Small intestine (tissue), 7 donors: ENCODE data around the gene VEPH1. TPM values are rescaled to one million over a fixed set of nuclear protein-coding genes. Genes with fewer than 3 reads are reported as not detected.

Experiments
- DNase-seq, 2 donors: peaks; one replicate each; pipeline versions ENCODE4 v3.0.0 to v3.0.0-alpha.2; 2013
- FAIRE-seq: peaks from 2 replicates; lab custom pipeline; 2012; peaks lifted over from hg19 to GRCh38; lab: Jason Lieb, UNC
- H3K27ac ChIP-seq, 3 donors: one replicate each; pipeline ENCODE4 v1.5.1; 2013; ENCODE audit warnings: low read length in 2 of 3, mild to moderate bottlenecking in 2 of 3, control low read depth in 1 of 3, inconsistent platforms in 1 of 3, low read depth in 1 of 3, moderate library complexity in 1 of 3
- H3K27me3 ChIP-seq, 3 donors: one replicate each; pipeline ENCODE4 v1.6.1; 2013; ENCODE audit warnings: low read length in 3 of 3, inconsistent platforms in 1 of 3; ENCODE audit not compliant: control insufficient read depth in 3 of 3, insufficient read depth in 3 of 3
- H3K36me3 ChIP-seq, 3 donors: one replicate each; pipeline ENCODE4 v1.6.1; 2013; ENCODE audit warnings: low read length in 3 of 3, inconsistent platforms in 1 of 3, low read depth in 1 of 3, mild to moderate bottlenecking in 1 of 3, moderate library complexity in 1 of 3; ENCODE audit not compliant: control insufficient read depth in 3 of 3, insufficient read depth in 2 of 3
- H3K4me1 ChIP-seq, 3 donors: one replicate each; pipeline ENCODE4 v1.6.1; 2013; ENCODE audit warnings: low read length in 2 of 3, inconsistent platforms in 1 of 3, low read depth in 1 of 3, mild to moderate bottlenecking in 1 of 3, moderate library complexity in 1 of 3; ENCODE audit not compliant: control insufficient read depth in 3 of 3, insufficient read depth in 2 of 3
- H3K4me3 ChIP-seq, 3 donors: one replicate each; pipeline ENCODE4 v1.5.1; 2013; ENCODE audit warnings: low read length in 3 of 3, control low read depth in 1 of 3, inconsistent platforms in 1 of 3, low read depth in 1 of 3, mild to moderate bottlenecking in 1 of 3, moderate library complexity in 1 of 3
- H3K9me3 ChIP-seq, 2 donors: one replicate each; pipeline ENCODE4 v1.6.1; 2013; ENCODE audit warnings: low read depth in 1 of 2, low read length in 1 of 2; ENCODE audit not compliant: control insufficient read depth in 2 of 2, insufficient read depth in 1 of 2
- WGBS, 3 donors: extraction: QIAGEN DNeasy Blood & Tissue Kit; methylation state at CpG; one replicate each; pipeline ENCODE4 v1.1.7; 2013; 5-methylcytosine and 5-hydroxymethylcytosine counted together
- polyA plus RNA-seq, 4 donors: library from polyadenylated mRNA; stranded (reverse) in 3 of 4; unstranded in 1 of 4; fragments of 200-250 nt in 3 of 4; fragments of 120-200 nt in 1 of 4; gene quantifications; one replicate each; pipeline versions ENCODE4 v1.2.1 to v1.2.3, GENCODE V29; 2013
- donor health status: healthy with polysubstance abuse.
- donor health status: control.
- donor health status: control.
- donor health status: Bipolar disorder and iron deficiency.
- donor health status: healthy.

The VEPH1 gene
- polyA plus RNA-seq, 4 donors, result 0.04 to 0.18 TPM; not detected in 2

DNA sequence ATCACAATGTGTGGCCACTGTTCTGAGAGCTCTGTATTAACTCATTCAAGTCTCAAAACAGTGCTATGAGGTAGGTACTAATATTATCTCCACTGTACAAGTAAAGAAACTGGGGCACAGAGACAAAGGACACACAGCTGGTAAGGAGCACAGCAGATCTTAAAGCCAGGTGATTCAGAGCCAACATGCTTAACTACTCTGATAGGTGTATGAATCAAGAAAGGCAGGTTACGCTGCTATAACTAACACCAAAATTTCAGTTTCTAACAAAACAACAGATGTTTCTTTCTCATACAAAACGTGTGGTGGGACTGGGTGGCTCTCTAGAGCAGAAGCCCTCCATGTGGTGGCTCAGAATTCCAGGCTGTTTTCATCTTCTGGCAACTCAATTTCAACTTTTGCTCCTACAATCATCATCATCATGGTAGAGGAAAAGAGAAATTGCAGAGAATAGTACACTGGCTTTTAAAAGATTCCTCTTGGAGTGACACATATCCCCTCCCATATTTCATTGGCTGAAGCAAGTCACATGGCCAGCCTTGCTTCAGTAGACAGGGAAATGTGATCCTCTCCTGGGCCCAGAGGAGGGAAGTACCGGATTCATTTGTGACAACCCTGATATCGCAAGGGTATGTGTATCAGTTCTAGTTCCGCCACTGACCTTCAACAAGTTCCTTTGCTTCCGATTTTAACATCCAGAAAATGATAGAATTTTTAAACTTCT lies 192.7 kb downstream of the VEPH1 start:
- Histone ChIP-seq H3K27ac (no peak overlapping the region), H3K9me3 (no peaks in the 10 kb centered on the region), H3K36me3 (no peaks in the 10 kb centered on the region), H3K4me1 (no peaks in the 10 kb centered on the region), H3K4me3 (no peak overlapping the region), H3K27me3 (no peaks in the 10 kb centered on the region)
- FAIRE-seq (no peak), DNase-seq (no peak)
- WGBS, 3 donors, result 76 to 85% (median 78%) methylated on average over 6 of the region's 6 CpGs

DNA sequence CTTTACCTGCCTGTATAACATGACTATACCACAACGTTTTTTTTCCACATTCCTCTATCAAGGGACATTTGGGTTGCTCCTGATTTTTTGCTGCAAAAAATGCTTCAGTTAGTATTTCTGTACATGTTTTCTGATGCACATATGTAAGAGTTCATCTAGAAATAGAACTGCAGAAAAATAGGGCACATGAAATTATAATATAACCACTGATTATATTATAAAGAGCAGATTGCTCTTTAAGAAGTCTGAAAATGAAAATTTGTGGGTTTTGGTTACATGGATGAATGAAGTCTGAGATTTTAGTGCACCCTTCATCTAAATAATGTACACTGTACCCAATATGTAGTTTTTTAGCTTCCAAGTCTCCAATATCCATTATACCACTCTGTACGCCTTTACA lies 196.7 kb downstream of the VEPH1 start:
- H3K36me3 ChIP-seq, result no peaks in the 10 kb centered on the region
- no peak overlapping the region for H3K27ac ChIP-seq
- no peaks in the 10 kb centered on the region for H3K4me1 ChIP-seq
- H3K4me3 ChIP-seq, result no peak overlapping the region
- FAIRE-seq, result no peak
- no peak for DNase-seq
- no peaks in the 10 kb centered on the region for H3K27me3 ChIP-seq
- no peaks in the 10 kb centered on the region for H3K9me3 ChIP-seq
- 59 to 72% (median 64%) methylated on average over 2 of the region's 2 CpGs for WGBS, 3 donors

DNA sequence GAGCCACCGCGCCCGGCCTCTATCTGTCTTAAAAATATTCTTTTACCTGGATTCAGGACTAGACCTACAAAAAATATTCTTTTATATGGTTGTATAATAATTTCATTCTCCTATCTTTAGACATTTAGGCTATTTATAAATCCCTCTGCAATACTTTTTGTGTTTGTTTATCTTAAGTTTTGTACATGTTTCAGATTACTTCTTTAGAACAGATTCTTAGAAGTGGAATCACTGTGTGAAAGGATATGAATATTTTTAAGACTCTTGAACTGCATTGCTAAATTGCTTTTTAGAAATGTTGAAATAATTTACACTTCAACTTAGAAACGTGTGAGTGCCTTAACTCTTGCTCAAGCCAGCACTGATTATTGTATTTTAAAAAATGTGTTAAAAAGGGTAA lies 197.8 kb downstream of the VEPH1 start:
- FAIRE-seq, result no peak
- no peak for DNase-seq
- Histone ChIP-seq H3K27me3 (no peaks in the 10 kb centered on the region), H3K4me3 (no peak overlapping the region), H3K36me3 (no peaks in the 10 kb centered on the region), H3K27ac (no peak overlapping the region), H3K4me1 (no peaks in the 10 kb centered on the region), H3K9me3 (no peaks in the 10 kb centered on the region)
- WGBS, 3 donors, result 86 to 92% (median 88%) methylated on average over 4 of the region's 4 CpGs

DNA sequence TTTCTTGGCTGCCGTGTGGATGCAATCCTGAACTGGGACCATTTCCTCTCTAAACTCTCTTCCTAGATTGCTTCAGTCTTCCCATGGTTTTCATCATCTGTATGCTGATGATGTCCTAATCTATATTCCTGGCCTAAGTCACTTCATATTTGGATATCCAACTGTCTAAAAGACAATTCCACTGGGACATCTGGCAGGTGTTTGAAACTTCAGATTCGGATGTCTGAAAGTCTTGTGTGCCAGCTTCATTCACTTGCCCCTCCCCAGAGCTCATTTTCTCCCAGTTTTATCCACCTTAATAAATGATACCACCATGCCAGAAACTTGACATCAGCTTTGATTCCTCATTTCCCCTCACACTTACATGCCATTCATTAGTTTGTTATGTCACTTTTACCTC lies 201.5 kb downstream of the VEPH1 start:
- FAIRE-seq (no peak), DNase-seq (no peak)
- Histone ChIP-seq H3K4me3 (no peak overlapping the region), H3K9me3 (no peaks in the 10 kb centered on the region), H3K27ac (no peak overlapping the region), H3K4me1 (no peaks in the 10 kb centered on the region), H3K27me3 (no peaks in the 10 kb centered on the region), H3K36me3 (no peaks in the 10 kb centered on the region)
- 76 to 81% (median 77%) methylated on average over 2 of the region's 2 CpGs for WGBS, 3 donors

DNA sequence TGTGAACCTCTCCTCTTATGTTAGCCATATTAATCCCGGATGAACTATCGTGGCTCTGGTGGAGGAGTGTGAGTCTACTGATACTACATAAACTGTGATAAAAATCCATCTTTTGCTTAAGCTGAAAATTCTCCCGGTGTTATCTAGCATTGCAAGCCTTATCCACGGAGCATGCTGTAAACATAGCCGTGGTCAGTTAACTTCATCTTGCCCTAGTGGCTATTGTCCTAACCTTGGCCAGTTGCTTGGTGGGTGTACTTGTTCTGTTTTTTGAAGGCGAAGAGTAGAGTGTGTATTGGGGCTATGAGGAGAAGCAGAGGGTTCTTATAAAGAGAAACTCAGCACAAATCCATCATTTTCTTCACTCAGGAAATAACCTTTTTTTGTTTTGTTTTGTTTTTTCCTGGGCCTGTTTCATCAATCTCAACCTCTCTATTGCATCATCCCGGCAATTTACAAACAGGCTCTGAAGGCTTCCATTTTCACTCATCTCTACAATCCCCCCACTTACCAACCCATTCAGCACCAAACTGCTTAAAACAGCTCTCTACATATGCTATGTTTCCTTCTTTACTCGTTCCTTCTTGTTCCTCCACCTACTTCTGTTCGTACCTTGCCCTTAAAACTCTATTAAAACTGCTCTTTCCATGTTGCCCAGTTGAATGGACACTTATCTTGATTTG lies 202.1 kb downstream of the VEPH1 start:
- WGBS, 3 donors, result 75 to 78% (median 77%) methylated on average over 9 of the region's 9 CpGs
- no peak for FAIRE-seq
- H3K27me3 ChIP-seq, result no peaks in the 10 kb centered on the region

DNA sequence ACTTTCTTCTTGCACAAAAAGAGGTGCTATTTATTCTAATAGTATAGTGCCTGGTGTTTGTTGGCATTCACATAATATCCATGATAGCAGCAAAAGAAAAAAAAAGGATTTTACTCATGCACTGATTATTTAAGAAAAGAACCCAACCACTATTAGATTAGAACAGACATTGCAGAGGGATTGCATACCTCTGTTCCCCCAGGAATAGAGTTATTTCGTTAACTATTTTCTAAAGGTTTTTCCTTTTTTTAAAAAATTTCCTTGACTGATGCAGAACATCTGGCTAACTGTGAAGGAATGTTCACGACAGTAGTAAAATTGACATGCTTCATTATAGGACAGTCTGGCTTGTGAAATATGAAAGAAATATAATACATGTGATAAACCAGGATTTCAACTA lies 203.1 kb downstream of the VEPH1 start:
- Histone ChIP-seq H3K9me3 (no peaks in the 10 kb centered on the region), H3K4me1 (no peaks in the 10 kb centered on the region), H3K27me3 (no peaks in the 10 kb centered on the region), H3K4me3 (no peak overlapping the region), H3K27ac (no peak overlapping the region), H3K36me3 (no peaks in the 10 kb centered on the region)
- no peak for DNase-seq
- no peak for FAIRE-seq
- 68 to 75% (median 72%) methylated on average over 2 of the region's 2 CpGs for WGBS, 3 donors

More for the DNA sequence above, 202.1 kb downstream of the VEPH1 start:
- no peaks in the 10 kb centered on the region for H3K9me3 ChIP-seq
- no peak for DNase-seq
- H3K4me3 ChIP-seq, result no peak overlapping the region
- no peaks in the 10 kb centered on the region for H3K36me3 ChIP-seq
- no peak overlapping the region for H3K27ac ChIP-seq
- no peaks in the 10 kb centered on the region for H3K4me1 ChIP-seq

DNA sequence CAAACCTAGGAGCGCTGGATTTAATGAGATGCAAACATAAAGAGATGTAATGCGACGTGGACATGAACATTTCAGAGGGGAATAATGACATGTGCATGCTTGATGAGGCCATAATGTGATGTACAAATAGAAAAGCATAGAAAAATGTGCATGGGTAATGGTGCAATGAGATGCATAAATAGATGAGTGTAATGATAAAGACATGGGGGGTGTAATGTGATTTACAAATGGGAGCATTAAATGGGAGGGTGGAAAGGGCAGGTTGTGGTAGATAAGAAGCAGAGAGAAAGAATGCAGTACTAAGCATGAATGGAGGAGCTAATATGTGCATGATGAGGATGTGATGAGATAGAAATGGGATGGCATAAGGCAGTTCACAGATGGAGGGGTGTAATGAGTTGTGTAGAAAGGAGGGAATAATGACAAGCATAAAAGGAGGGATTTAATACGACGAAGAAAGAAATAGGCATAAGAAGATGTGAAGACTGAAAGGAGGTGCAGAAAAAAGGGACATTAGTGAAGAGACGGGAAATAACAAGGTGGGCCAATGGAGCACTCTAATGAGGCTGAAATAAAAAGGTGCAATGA lies 205.8 kb downstream of the VEPH1 start:
- no peaks in the 10 kb centered on the region for H3K36me3 ChIP-seq
- no peaks in the 10 kb centered on the region for H3K27me3 ChIP-seq
- FAIRE-seq (no peak), DNase-seq (no peak)
- H3K9me3 ChIP-seq, result no peaks in the 10 kb centered on the region
- WGBS, 3 donors, result 84 to 92% (median 92%) methylated on average over 6 of the region's 6 CpGs
- H3K4me3 ChIP-seq, result no peak overlapping the region
- H3K27ac ChIP-seq, result no peak overlapping the region
- H3K4me1 ChIP-seq, result no peaks in the 10 kb centered on the region

DNA sequence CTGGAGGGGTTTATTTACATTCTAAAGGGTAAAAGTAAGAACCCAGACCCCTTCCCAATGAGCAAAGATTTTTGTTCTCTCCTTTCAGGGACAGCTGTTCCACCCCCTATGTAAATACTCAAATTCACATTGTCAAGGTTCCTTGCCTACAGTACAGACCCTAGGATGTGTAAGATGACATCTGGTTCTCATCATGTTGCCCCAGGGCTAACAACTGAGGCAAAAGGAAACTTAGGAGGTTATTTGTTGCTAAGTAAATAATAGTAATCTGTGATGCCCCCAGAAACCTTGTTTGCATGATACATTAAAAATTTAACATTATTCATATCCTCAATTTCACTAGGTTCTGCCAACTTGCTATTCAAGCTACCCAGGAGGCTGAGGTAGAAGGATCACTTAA lies 208.3 kb downstream of the VEPH1 start:
- Histone ChIP-seq H3K36me3 (no peaks in the 10 kb centered on the region), H3K27me3 (no peaks in the 10 kb centered on the region), H3K27ac (no peak overlapping the region), H3K4me3 (no peak overlapping the region), H3K4me1 (no peaks in the 10 kb centered on the region), H3K9me3 (no peaks in the 10 kb centered on the region)
- no peak for DNase-seq
- FAIRE-seq, result no peak
